Erythroblast (primary cell): ENCODE data around the gene EGFL8.

Experiments used
- GATA1 ChIP-seq: IDR thresholded peaks from 2 replicates; pipeline ENCODE4 v1.6.1; 2011; ENCODE audit warnings: low read depth, mild to moderate bottlenecking, control low read depth, low read length, moderate library complexity
- POLR2A ChIP-seq: IDR thresholded peaks from 2 replicates; pipeline ENCODE4 v1.6.1; 2011; ENCODE audit warnings: mild to moderate bottlenecking, low read length

- TF ChIP-seq POLR2A (no peak), GATA1 (no peak)
Observed at GRCh38 chr6:32140420-32141046, 23.9 kb upstream of the EGFL8 start.
